Peyer's patch (tissue), 4 donors: Measurements from ENCODE around the gene DSC2.
"Not testable (repeated sequence)": the region's sequence is repeated elsewhere in the genome, so short reads cannot be mapped to it uniquely, and the experiment has no call there.

Experiments used
- POLR2A ChIP-seq, 2 donors: fragments of 450-650 bp; IDR thresholded peaks; one replicate each; pipeline ENCODE4 v1.5.1; 2017; ENCODE audit warnings: antibody characterized with exemption in 2 of 2, mild to moderate bottlenecking in 2 of 2, moderate library complexity in 2 of 2
- TF ChIP-seq, protein P1 (sequence below), 6 experiments: fragments of 450-650 bp in 4 of 6; fragments of 200-600 bp in 2 of 6; sonication (generic) in 1 of 6; IDR thresholded peaks; one replicate each; pipeline ENCODE4 v1.5.1; 2017 to 2019; ENCODE audit warnings: antibody characterized with exemption in 6 of 6, mild to moderate bottlenecking in 3 of 6, moderate library complexity in 1 of 6

DNA sequence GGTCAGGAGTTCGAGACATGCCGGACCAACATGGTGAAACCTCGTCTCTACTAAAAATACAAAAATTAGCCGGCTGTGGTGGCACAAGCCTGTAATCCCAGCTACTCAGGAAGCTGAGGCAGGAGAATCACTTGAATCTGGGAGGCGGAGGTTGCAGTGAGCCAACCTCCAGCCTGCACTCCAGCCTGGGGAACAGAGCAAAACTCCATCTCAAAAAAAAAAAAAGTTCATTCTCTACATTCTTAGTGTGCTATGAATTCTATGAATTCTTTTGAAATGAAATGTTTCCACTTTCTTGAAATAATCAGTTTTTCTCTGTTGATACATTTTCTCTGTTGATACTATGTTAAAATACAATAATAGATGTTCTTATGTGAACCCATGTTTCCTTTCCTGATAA lies 64.5 kb downstream of the DSC2 start:
- not testable (repeated sequence) for TF ChIP-seq POLR2A (IDR thresholded peaks at IDR 0.05)
- TF ChIP-seq, protein P1, sequence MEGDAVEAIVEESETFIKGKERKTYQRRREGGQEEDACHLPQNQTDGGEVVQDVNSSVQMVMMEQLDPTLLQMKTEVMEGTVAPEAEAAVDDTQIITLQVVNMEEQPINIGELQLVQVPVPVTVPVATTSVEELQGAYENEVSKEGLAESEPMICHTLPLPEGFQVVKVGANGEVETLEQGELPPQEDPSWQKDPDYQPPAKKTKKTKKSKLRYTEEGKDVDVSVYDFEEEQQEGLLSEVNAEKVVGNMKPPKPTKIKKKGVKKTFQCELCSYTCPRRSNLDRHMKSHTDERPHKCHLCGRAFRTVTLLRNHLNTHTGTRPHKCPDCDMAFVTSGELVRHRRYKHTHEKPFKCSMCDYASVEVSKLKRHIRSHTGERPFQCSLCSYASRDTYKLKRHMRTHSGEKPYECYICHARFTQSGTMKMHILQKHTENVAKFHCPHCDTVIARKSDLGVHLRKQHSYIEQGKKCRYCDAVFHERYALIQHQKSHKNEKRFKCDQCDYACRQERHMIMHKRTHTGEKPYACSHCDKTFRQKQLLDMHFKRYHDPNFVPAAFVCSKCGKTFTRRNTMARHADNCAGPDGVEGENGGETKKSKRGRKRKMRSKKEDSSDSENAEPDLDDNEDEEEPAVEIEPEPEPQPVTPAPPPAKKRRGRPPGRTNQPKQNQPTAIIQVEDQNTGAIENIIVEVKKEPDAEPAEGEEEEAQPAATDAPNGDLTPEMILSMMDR (IDR thresholded peaks at IDR 0.05): not testable (repeated sequence)
